GM12874 (cell line): ENCODE measurements around the gene THAP10.

ENCODE experiments used
- CTCF ChIP-seq: IDR thresholded peaks from 2 replicates; pipeline ENCODE4 v1.5.1; 2011; ENCODE audit warnings: low read depth, mild to moderate bottlenecking, control low read depth, low read length, moderate library complexity; ENCODE audit not compliant: insufficient read depth

The THAP10 gene

GRCh38 chr15:70854666-70854976 is 37.6 kb downstream of the THAP10 start:
- TF ChIP-seq CTCF, result no peak

- no peak for TF ChIP-seq CTCF
Observed at GRCh38 chr15:70853973-70854665, 38.1 kb downstream of the THAP10 start, which contains the start of gene LARP6. Gene LARP6, minus strand, starts transcription at chr15:70854157. Its CDS starts 69 bp downstream, at chr15:70854088.

- TF ChIP-seq CTCF, result no peak
Observed at GRCh38 chr15:70853318-70853972, 38.8 kb downstream of the THAP10 start.

GRCh38 chr15:70852501-70853317 is 39.5 kb downstream of the THAP10 start:
- TF ChIP-seq CTCF, result no peak

GRCh38 chr15:70851889-70852288 is 40.3 kb downstream of the THAP10 start:
- TF ChIP-seq CTCF, result no peak

- no peak for TF ChIP-seq CTCF
Observed at GRCh38 chr15:70845602-70846360, 46.5 kb downstream of the THAP10 start.

GRCh38 chr15:70837476-70837875 is 54.8 kb downstream of the THAP10 start:
- no peak for TF ChIP-seq CTCF
